Heart left ventricle (tissue), 16 donors: ENCODE measurements around the gene ZSCAN20. TPM values are rescaled to one million over a fixed set of nuclear protein-coding genes. Genes with fewer than 3 reads are reported as not detected.
A peak's percentile ranks its signal among the peaks of the same experiment; 100 is the strongest.

Source experiments
- ATAC-seq, 4 donors: fragments of 200-7000 bp; cut with Tn5 transposase; one replicate each; pipeline ENCODE4 v1.9.1; 2020 to 2022; ENCODE audit warnings: moderate library complexity in 4 of 4, mild to moderate bottlenecking in 3 of 4, moderate number of reproducible peaks in 1 of 4
- DNase-seq, 5 donors: peaks; one replicate each; pipeline ENCODE4 v3.0.0-alpha.2; 2020
- H3K27ac ChIP-seq, 12 donors: fragments of 200-600 bp; sonication (generic) in 4 of 12; one replicate each; pipeline versions ENCODE4 v1.5.0 to v1.8.0; 2016 to 2022; ENCODE audit warnings: mild to moderate bottlenecking in 2 of 12
- H3K27me3 ChIP-seq, 9 donors: fragments of 200-600 bp; sonication (generic) in 2 of 9; one replicate each; pipeline versions ENCODE4 v1.5.1 to v1.8.0; 2016 to 2022; ENCODE audit warnings: mild to moderate bottlenecking in 3 of 9
- H3K36me3 ChIP-seq, 9 donors: fragments of 200-600 bp; sonication (generic) in 2 of 9; one replicate each; pipeline versions ENCODE4 v1.5.0 to v1.8.0; 2018 to 2022; ENCODE audit warnings: mild to moderate bottlenecking in 2 of 9
- H3K4me1 ChIP-seq, 12 donors: fragments of 200-600 bp; sonication (generic) in 4 of 12; one replicate each; pipeline versions ENCODE4 v1.5.0 to v1.8.0; 2016 to 2022; ENCODE audit warnings: mild to moderate bottlenecking in 3 of 12
- H3K4me3 ChIP-seq, 12 donors: fragments of 200-600 bp; sonication (generic) in 4 of 12; one replicate each; pipeline versions ENCODE4 v1.5.0 to v1.8.0; 2017 to 2022; ENCODE audit warnings: mild to moderate bottlenecking in 9 of 12, moderate library complexity in 4 of 12
- H3K9me3 ChIP-seq, 12 donors: fragments of 200-600 bp; sonication (generic) in 4 of 12; one replicate each; pipeline versions ENCODE4 v1.5.0 to v1.8.0; 2016 to 2022; ENCODE audit warnings: mild to moderate bottlenecking in 1 of 12
- CTCF ChIP-seq, 12 donors: fragments of 200-600 bp; sonication (generic) in 4 of 12; IDR thresholded peaks; one replicate each; pipeline versions ENCODE4 v1.5.0 to v1.8.0; 2018 to 2022; ENCODE audit warnings: antibody characterized with exemption in 12 of 12, mild to moderate bottlenecking in 5 of 12
- POLR2A ChIP-seq, 2 donors: fragments of 450-650 bp; IDR thresholded peaks; one replicate each; pipeline ENCODE4 v1.6.1; 2017; ENCODE audit warnings: antibody characterized with exemption in 2 of 2, mild to moderate bottlenecking in 2 of 2, moderate library complexity in 2 of 2
- WGBS, 4 donors: extraction: QIAGEN DNeasy Blood & Tissue Kit in 2 of 4; methylation state at CpG; one replicate each; pipeline versions ENCODE4 v1.1.5 to v1.1.7; 2013 to 2018; 5-methylcytosine and 5-hydroxymethylcytosine counted together
- intact Hi-C, 10 donors: fragments of 100-400 bp; cut with DNase I; formaldehyde crosslinking; loops; one replicate each; pipeline versions ENCODE4 v1.11.1 to v1.14.2; 2022
- polyA plus RNA-seq, 2 donors: library from polyadenylated mRNA; stranded (reverse); fragments of 200-250 nt; gene quantifications; one replicate each; pipeline ENCODE4 v1.2.3, GENCODE V29; 2013
- total RNA-seq, 9 donors: library from RNA; depleted of rRNA in 2 of 9; stranded (reverse); fragments of >200 nt in 2 of 9; fragmentation: NEBNext Ultra II Directional in 3 of 9; extraction: Animal tissue kit (Norgen Biotek cat#: 25700) in 3 of 9; gene quantifications; one replicate each; pipeline versions ENCODE4 v1.1.0 to v1.2.4, GENCODE V29; 2016 to 2023
- donor health status: ischemic (EF 13 %, LVEDD 7.1; RV severe dilation, severe dysfunction).
- donor health status: healthy with polysubstance abuse.
- donor health status: DM: no; HTN: yes; CAD: no.
- donor health status: DM: no; HTN: no; CAD: no.
- donor health status: ischemic (EF 25% LVEDD 6.9; RV normal size, moderate dysfunction).
- donor health status: ischemic (EF 25% LVEDD 5.7; RV mildly dilated, moderate dysfunction).
- donor health status: healthy.
- donor health status: DM: yes; HTN: yes; CAD: no.
- donor health status: ischemic (EF 35%, LVEDD 5.7; RV mildly dilated, moderate dysfunction).
- donor health status: nonischemic (EF 11% LVEDD 7.7; RV severe dilation, severe dysfunction).
- donor health status: DM: yes; HTN: yes; CAD: no.
- donor health status: PGD.
- donor health status: ischemic (EF 29% LVEDD 5.4; RV normal size, mild dysfunction).
- donor health status: nonischemic (EF 23%, LVEDD 6.1; RV moderate dilation, normal function).

ZSCAN20 gene
- total and polyA plus RNA-seq, 11 donors = 1.4 to 8.8 (median 6.0) TPM

- no peak for TF ChIP-seq POLR2A (IDR thresholded peaks at IDR 0.05)
- TF ChIP-seq CTCF (IDR thresholded peaks at IDR 0.05) = peak; percentile 43 to 69 (median 54)
- Histone ChIP-seq H3K4me1 (peaks cover 0 to 47% (median 19%) of the 10 kb centered on the region in 12 donors), H3K27ac (peak overlapping the region in 10 of 12 donors; percentile 11 to 66 (median 43)), H3K36me3 (no peaks in the 10 kb centered on the region), H3K27me3 (no peaks in the 10 kb centered on the region), H3K4me3 (no peak overlapping the region), H3K9me3 (peaks cover 0 to 5% (median 0%) of the 10 kb centered on the region in 12 donors)
- ATAC-seq (peak; percentile 68 to 89 (median 87)), DNase-seq (peak in 4 of 5 donors; percentile 51 to 64 (median 58))
- intact Hi-C loops = loop anchor here in 7 of 10 donors (2.0 to 10.0 kb wide), 7 partner anchors 19 to 241 kb away; no protein-coding TSS in a partner anchor
- WGBS, 4 donors = 40 to 44% (median 41%) methylated on average over 8 of the region's 8 CpGs
Observed at GRCh38 chr1:33455539-33456501, 16.6 kb upstream of the ZSCAN20 start.

GRCh38 chr1:33456502-33456886 lies 16.0 kb upstream of the ZSCAN20 start:
- TF ChIP-seq POLR2A (IDR thresholded peaks at IDR 0.05) (no peak), CTCF (IDR thresholded peaks at IDR 0.05) (no peak)
- no peak overlapping the region for H3K4me3 ChIP-seq
- peak overlapping the region in 10 of 12 donors; percentile 11 to 66 (median 43) for H3K27ac ChIP-seq
- peaks cover 0 to 52% (median 25%) of the 10 kb centered on the region in 12 donors for H3K4me1 ChIP-seq
- ATAC-seq = no peak
- no peaks in the 10 kb centered on the region for H3K27me3 ChIP-seq
- no peaks in the 10 kb centered on the region for H3K36me3 ChIP-seq
- no peak for DNase-seq
- H3K9me3 ChIP-seq = peaks cover 0 to 5% (median 0%) of the 10 kb centered on the region in 12 donors
- intact Hi-C loops = loop anchor here in 7 of 10 donors (5.0 to 10.0 kb wide), 6 partner anchors 84 to 242 kb away; no protein-coding TSS in a partner anchor
- WGBS, 4 donors = 66 to 73% (median 69%) methylated on average over 6 of the region's 6 CpGs

GRCh38 chr1:33459691-33460090 lies 12.8 kb upstream of the ZSCAN20 start:
- TF ChIP-seq CTCF (IDR thresholded peaks at IDR 0.05) (no peak), POLR2A (IDR thresholded peaks at IDR 0.05) (no peak)
- Histone ChIP-seq H3K27me3 (no peaks in the 10 kb centered on the region), H3K9me3 (no peaks in the 10 kb centered on the region), H3K36me3 (no peaks in the 10 kb centered on the region), H3K4me1 (peaks cover 0 to 66% (median 31%) of the 10 kb centered on the region in 12 donors), H3K4me3 (no peak overlapping the region), H3K27ac (peak overlapping the region in 11 of 12 donors; percentile 76 to 95 (median 87))
- ATAC-seq (no peak), DNase-seq (no peak)
- 83 to 90% (median 85%) methylated on average over 4 of the region's 4 CpGs for WGBS, 4 donors
- intact Hi-C loops = loop anchor here (5.0 to 10.0 kb wide), 9 partner anchors 87 to 365 kb away; no protein-coding TSS in a partner anchor

- peaks cover 0 to 65% (median 31%) of the 10 kb centered on the region in 12 donors for H3K4me1 ChIP-seq
- ATAC-seq = peak in 3 of 4 donors; percentile 20 to 36 (median 30)
- WGBS, 4 donors = 59 to 77% (median 68%) methylated on average over 3 of the region's 3 CpGs
- TF ChIP-seq POLR2A (IDR thresholded peaks at IDR 0.05) (no peak), CTCF (IDR thresholded peaks at IDR 0.05) (no peak)
- H3K36me3 ChIP-seq = no peaks in the 10 kb centered on the region
- H3K4me3 ChIP-seq = no peak overlapping the region
- peak in 1 of 5 donors; percentile 46 for DNase-seq
- intact Hi-C loops = loop anchor here in 6 of 10 donors (5.0 to 10.0 kb wide), 6 partner anchors 88 to 365 kb away; no protein-coding TSS in a partner anchor
- no peaks in the 10 kb centered on the region for H3K27me3 ChIP-seq
- peak overlapping the region; percentile 68 to 95 (median 86) for H3K27ac ChIP-seq
- H3K9me3 ChIP-seq = no peaks in the 10 kb centered on the region
Observed at GRCh38 chr1:33460144-33460543, 12.3 kb upstream of the ZSCAN20 start.
